Measurements from ENCODE around the gene COL27A1.
"Not testable (repeated sequence)": the region's sequence is repeated elsewhere in the genome, so short reads cannot be mapped to it uniquely, and the experiment has no call there.

Gene COL27A1

DNA sequence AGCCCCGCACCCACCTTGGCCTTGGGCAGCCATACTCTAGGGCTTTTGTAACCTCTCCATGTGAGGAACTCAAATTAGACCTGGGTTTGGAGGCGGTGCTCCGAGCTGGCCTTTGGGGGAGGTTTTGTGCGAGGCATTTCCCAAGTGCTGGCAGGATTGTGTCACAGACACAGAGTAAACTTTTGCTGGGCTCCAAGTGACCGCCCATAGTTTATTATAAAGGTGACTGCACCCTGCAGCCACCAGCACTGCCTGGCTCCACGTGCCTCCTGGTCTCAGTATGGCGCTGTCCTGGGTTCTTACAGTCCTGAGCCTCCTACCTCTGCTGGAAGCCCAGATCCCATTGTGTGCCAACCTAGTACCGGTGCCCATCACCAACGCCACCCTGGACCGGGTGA lies 174.3 kb downstream of the COL27A1 start, which contains the start of gene ORM2:
Gene ORM2 (plus strand): TSS at position 245 of the 398 bp plus-strand sequence. CDS start 36 bp downstream, at position 281.
- not testable (repeated sequence) for DNase-seq

DNA sequence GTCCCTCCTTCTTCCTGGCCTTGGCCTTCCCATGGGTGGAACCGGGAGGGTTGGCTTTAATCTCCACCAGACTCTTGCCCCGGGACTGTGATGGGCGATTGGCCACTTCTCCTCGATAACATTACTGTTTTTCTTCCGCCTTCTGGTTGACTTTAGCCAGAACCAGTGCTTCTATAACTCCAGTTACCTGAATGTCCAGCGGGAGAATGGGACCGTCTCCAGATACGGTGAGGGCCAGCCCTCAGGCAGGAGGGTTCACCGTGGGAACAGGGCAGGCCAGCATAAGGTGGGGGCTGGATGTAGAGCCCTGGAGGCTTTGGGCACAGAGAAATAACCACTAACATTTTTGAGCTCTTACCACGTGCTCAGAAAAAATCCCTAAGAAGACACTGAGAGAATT lies 175.3 kb downstream of the COL27A1 start:
- no peak for DNase-seq

- not testable (repeated sequence) for DNase-seq
These were observed 176.2 kb downstream of the COL27A1 start for GRCh38 chr9:114331229-114332195.

GRCh38 chr9:114332474-114333040 lies 177.2 kb downstream of the COL27A1 start:
- not testable (repeated sequence) for DNase-seq

- not testable (repeated sequence) for DNase-seq
These were observed 178.4 kb downstream of the COL27A1 start for GRCh38 chr9:114333718-114334117.

GRCh38 chr9:114334490-114334889 lies 179.2 kb downstream of the COL27A1 start:
- no peak for DNase-seq

DNA sequence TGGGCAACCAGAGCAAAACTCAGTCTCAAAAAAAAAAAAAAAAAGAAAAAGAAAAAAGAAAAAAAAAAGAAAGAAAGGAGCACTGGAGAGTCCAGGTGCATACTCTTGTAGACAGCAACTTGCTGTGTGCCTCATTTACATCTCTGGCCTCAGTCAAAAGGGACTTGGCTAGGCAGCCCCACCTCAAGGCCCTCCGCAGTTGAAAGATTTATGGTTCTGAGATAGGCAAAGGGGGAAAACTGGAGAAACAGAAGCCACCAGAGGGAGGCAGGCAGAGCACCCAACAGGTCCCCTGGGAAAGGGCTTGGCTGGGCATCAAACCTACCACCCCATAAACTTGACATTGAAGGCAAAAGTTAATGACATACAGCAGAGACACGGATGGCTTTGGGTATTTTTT lies 180.4 kb downstream of the COL27A1 start:
- DNase-seq: no peak

DNA sequence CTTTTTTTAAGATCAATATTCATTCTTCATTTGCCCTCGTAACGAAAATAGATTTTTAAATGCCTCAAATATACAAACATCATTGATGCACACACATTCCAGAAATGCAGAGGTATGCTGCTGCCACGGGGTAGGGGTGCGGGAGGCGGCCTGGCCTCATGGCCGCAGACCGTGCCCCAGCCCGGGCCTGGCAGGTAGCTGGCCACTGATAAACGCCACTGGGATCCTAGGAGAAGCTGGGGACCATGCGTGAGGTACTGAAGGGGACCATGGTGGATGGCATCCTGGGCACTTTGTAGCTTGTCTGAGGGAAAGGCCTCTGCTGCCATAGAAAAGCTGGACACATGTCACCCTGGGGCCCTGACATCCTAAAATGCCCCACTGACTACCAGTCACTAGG lies 180.8 kb downstream of the COL27A1 start:
- DNase-seq: no peak

- DNase-seq: no peak
These were observed 181.5 kb downstream of the COL27A1 start for GRCh38 chr9:114336699-114337395.

DNA sequence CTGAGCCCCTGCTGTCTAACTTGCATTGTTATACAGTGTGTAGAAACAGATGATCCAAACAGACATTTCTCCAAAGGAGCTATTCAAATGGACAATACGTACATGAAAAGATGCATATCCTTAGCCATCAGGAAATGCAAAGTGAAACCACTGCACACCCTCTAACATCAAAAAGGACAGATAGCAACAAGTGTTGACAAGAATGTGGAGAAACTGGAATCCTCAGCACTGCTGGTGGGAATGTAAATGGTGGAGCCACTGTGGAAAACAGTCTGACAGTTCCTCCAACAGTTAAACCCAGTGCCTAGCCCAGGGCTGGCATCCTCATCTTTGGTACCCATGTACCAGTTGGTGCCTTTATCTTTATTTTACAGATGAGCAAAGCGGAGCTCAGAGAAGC lies 182.8 kb downstream of the COL27A1 start:
- no peak for DNase-seq

DNA sequence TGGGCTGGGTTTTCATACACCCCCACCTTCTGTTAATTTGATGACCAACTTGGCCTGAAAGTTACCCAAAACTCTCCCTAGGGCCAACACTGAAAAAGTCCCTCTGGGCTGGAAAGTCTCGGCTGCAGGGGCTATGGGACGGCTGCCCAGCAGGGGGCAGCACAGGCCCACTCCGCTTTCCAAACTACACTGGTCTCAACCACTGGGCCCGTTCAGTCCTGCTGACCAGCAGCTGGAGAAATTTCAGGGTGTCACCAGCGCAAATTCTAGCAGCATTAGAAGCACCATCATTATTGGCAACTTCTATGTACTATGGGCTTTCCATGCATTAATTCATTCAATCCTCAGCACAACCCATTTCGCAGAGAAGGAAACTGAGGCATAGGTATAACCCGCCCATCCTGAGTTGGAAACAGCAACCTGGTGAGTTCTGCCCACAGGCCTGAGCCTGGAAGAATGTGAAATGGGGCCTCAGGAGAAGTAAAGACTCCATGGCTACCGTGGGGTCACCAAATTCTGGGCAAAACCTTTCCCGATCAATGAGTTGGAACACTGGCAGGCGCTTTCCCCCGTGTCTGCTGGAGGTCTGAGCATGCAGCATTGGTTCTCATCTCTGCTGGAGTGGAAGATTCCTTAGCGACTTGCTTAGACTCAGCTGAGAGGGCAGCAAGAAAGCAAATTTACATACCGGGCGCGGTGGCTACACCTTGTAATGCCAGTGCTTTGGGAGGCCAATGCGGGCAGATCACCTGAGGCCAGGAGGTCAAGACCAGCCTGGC lies 184.0 kb downstream of the COL27A1 start:
- DNase-seq: peak; percentile 62

DNA sequence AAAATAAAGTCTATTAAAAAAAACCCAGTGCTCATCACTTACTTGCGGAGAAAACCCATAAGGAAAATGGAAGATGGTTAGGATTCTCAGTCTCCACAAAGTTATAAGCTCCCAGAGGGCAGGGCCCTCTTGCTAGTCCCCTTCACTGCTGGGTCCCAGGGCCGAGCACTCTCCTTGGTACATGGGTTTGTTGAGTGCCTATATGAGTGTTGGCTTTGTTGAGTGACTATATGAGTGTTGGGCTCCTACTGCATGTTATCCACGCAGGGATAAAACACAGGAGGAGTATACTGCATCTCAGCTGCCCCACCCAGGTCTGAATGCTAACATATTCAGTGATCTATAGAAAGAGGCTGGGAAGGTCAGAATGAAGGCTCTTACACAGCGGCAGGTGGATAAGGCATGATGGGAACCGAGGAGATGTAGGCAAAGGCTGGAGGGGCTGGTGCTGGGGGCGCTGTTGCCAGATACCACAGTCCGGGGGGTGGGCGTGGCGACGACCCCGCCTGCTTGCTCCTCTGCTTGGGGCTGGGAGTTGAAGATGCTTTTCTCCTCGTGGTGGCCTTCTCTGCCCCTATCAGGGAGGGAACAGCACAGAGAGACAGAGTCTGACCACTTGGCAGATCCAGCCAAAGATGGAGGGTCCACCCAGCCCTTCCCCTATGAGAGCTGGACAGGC lies 186.0 kb downstream of the COL27A1 start:
- DNase-seq: no peak

GRCh38 chr9:114341991-114342390 lies 186.7 kb downstream of the COL27A1 start:
- DNase-seq: no peak

- DNase-seq: no peak
These were observed 187.6 kb downstream of the COL27A1 start for GRCh38 chr9:114342755-114343440.

GRCh38 chr9:114343471-114344187 lies 188.3 kb downstream of the COL27A1 start:
- DNase-seq: peak; percentile 30

DNA sequence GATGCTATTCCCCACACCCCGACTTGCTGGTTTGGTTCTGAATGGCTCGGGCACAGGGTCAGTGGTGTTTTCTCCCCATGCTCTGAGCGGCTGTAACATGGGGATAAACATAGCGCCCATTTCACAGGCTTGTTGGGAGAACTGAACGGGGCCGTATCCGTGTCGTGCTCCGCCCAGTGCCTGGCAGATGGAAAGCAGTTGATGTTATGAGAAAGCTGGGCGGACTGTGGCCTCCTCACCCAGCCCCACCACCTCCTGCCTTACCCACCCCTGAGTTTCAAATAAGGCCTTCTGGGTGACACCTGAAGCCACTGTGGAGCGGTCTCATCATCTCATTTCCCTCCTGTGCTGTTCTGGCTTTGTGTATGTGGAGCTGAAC lies 188.8 kb downstream of the COL27A1 start:
- DNase-seq: no peak

- no peak for DNase-seq
These were observed 189.4 kb downstream of the COL27A1 start for GRCh38 chr9:114344692-114345091.

DNA sequence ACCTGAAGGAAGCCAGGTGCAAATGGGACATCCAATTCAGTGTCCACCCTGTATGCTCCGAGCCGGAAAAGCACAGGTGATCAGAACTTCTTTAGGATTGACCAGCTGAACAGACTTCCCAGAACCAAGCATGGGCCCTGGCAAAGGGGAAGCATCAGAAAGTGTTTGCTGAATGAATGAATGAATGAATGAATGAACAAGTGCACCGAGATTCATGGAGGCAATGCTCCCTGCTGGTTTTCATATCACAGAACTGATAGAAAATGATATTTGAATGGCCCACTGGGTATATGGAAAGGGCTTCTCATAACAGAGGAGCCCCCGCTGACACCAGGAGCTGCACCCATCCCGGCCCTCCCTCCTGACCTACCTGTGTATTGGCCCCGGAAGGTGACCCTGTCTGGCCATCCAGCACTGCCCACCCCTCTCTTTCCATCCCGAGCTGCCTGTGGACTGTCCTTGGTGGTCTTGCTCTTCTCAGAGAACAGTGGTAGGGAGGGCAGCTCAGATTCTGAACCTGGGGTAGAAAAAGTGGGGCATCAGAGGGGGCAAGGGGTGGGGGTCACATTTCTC lies 190.2 kb downstream of the COL27A1 start:
- DNase-seq: no peak

DNA sequence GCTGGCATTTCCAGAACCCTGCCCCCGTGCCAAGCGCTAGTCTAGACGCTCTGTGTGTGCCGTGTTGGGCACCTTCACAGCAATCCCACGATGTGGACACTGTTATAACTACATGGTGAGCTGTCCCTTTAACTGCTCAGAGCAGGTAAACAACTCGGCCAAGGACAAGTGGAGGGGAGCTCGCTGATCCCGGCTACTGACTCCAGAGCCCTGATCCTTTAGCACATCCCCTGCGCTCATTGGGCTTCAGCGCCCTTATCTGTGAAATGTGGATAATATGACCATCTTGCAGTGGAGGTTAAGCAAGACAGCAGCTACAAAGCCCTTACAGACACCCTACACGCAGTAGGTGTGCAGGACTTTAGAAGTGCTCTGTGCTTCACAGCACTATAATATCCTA lies 190.8 kb downstream of the COL27A1 start:
- DNase-seq: no peak

DNA sequence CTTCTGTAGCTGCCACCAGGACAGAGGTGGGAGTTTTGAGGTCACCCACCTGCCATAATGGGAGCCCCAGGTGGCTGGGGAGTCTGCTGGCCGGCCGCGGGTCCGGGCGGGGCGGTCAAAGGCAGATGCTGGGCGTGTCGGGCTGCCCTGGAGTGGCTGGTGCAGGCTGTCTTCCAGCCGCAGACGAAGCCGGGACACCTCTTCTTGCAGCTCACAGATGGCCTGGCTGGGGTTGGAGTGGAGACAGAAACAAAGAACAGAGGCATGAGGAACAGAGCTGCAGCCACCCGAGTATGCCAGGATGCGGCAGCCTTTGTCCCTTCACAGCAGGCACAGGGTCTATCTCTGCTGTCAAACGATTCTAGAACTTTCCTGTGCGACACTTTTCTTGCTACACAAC lies 192.3 kb downstream of the COL27A1 start:
- no peak for DNase-seq

Measured in HCEC 1CT (cell line).